ENCODE results near the gene TTLL8.

The TTLL8 gene

DNA sequence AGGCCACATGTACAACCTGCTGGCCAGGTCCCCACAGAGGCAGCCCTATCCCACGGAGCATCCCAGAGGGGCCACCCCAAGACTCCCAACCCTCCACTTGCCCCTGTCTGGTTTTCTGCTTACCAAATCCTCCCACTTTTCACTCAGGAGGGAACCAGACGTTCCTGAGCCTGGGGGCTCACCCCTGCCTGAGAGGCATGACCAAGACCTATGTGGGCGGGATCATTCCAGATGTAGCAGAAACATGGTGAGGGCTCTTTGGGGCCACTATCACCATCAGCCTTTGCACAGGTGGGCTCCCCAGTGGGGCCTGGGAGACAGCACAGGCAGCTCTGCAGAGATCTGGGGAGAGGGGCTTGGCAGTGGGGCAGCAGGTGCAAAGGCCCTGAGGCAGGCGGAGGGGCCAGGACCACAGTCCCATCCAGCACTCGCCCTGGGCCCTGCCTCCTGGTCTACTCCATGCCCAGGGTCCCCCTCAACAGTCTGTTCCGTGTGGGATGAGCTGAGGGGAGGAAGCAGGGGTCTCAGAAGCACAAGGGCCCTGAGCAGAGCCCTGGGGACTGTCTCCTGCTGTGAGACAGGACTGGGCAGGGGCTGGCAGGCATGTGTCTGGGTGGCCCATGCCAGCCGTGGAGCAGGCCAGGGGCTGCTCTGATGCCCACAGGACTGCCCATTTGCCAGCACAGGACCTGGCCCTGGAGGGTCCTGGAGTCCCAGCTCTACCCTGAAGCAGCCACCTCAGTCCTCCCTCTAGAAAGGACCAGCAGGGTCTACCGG, 88.2 kb downstream of the TTLL8 start:
- no peak overlapping the region for H3K4me3 ChIP-seq (ENCODE audit: low read depth, low read length)
- no peak for TF ChIP-seq ZNF776 (tag by site-specific recombination; IDR thresholded peaks at IDR 0.05; ENCODE audit: borderline replicate concordance)
- peak; percentile 54 for TF ChIP-seq EGR2 (tag by site-specific recombination; IDR thresholded peaks at IDR 0.05; ENCODE audit: low read depth)
- peak; percentile 100 for TF ChIP-seq ZNF623 (tag by site-specific recombination; IDR thresholded peaks at IDR 0.05)
- peak; percentile 69 for TF ChIP-seq ZFHX2 (tag by site-specific recombination; conservative IDR thresholded peaks at IDR 0.05)
- TF ChIP-seq ZNF660 (tag by site-specific recombination; IDR thresholded peaks at IDR 0.05) = no peak
- peak; percentile 39; the same call in 1 of the 2 replicates for TF ChIP-seq GLIS2 (tag by site-specific recombination; IDR thresholded peaks at IDR 0.05)
- peaks cover 3% of the 10 kb centered on the region; the same call in 1 of the 2 replicates for H3K4me1 ChIP-seq (ENCODE audit: control insufficient read depth, insufficient read depth, low read length)
- peaks cover 0 to 7% of the 10 kb centered on the region in 2 experiments; a peak in 1 of 3 replicates for H3K36me3 ChIP-seq (ENCODE audit: control insufficient read depth in 2 of 2, insufficient read depth in 1 of 2, low read length in 2 of 2)
- peak overlapping the region; percentile 61; the same call in 1 of the 2 replicates for H3K27ac ChIP-seq (ENCODE audit: extremely low read depth, low read depth, low read length)
- H3K9me3 ChIP-seq (ENCODE audit: control insufficient read depth, insufficient read depth, low read depth, low read length) = no peaks in the 10 kb centered on the region
- ChIA-PET CTCF (interaction anchor here (0.6 to 1.3 kb wide), 2 partner anchors 39 to 274 kb away, joined by 3 to 4 read pairs; no protein-coding TSS in a partner anchor), POLR2A (interaction anchor here (1.0 to 1.9 kb wide), 3 partner anchors 8 to 60 kb away, joined by 4 to 26 read pairs (median 5); partner anchors contain the start of gene PIM3)

DNA sequence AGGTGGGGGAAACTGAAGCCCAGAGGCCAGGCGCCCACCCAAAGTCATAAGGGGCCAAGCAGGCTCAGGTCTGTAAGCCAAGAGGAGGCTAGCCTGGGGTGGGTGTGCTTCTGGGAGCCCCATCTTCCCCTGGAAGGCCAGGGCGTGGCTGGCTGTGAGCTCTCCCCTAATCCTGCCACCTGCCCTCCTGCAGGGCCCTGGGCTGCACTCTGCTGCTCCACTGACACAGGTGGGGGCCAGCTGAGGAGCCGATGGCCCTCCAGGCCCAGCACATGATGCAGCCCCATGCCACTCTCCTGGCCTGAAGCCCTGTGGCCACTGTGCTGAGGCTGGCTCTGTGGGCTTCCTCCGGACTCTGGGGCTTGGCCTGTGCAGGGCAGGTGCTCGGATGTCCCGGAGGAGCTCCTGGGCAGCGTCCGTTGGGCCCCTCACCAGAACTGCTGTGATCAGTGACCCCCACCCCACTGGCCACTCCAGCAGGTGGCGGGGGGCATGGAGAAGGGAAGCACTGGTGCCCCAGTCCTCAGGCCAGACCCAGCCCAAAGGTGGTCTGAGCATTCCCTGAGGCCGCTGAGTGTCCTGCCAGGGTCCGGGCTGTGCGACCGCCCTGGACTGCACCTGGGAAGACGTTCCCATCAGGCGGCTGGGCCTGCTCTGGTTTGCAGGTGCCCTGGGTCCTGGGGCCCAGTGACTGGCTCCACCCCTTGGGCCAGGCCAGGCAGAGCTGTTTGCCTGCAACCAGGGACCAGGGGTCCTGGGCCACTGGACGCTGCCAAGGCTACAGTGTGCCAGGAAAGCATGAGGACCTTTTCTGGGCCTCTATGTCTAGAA, 89.1 kb downstream of the TTLL8 start:
- Histone ChIP-seq H3K9me3 (ENCODE audit: control insufficient read depth, insufficient read depth, low read depth, low read length) (no peaks in the 10 kb centered on the region), H3K4me1 (ENCODE audit: control insufficient read depth, insufficient read depth, low read length) (peaks cover 3% of the 10 kb centered on the region; the same call in 1 of the 2 replicates), H3K36me3 (ENCODE audit: control insufficient read depth in 2 of 2, insufficient read depth in 1 of 2, low read length in 2 of 2) (peaks cover under 1 to 16% of the 10 kb centered on the region in 2 experiments; a peak in 1 of 3 replicates), H3K27ac (ENCODE audit: extremely low read depth, low read depth, low read length) (no peak overlapping the region), H3K4me3 (ENCODE audit: low read depth, low read length) (no peak overlapping the region)
- peak; percentile 31; the same call in 1 of the 2 replicates for TF ChIP-seq SCRT2 (tag by site-specific recombination; IDR thresholded peaks at IDR 0.05)
- TF ChIP-seq, protein P1, sequence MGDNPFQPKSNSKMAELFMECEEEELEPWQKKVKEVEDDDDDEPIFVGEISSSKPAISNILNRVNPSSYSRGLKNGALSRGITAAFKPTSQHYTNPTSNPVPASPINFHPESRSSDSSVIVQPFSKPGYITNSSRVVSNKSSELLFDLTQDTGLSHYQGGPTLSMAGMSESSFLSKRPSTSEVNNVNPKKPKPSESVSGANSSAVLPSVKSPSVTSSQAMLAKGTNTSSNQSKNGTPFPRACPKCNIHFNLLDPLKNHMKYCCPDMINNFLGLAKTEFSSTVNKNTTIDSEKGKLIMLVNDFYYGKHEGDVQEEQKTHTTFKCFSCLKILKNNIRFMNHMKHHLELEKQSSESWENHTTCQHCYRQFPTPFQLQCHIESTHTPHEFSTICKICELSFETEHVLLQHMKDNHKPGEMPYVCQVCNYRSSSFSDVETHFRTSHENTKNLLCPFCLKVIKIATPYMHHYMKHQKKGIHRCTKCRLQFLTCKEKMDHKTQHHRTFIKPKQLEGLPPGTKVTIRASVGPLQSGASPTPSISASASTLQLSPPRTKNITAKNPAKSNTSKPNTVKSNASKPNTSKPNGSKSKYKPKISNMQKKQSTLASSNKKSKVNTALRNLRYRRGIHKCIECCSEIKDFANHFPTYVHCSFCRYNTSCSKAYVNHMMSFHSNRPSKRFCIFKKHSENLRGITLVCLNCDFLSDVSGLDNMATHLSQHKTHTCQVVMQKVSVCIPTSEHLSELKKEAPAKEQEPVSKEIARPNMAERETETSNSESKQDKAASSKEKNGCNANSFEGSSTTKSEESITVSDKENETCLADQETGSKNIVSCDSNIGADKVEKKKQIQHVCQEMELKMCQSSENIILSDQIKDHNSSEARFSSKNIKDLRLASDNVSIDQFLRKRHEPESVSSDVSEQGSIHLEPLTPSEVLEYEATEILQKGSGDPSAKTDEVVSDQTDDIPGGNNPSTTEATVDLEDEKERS (tag by site-specific recombination; IDR thresholded peaks at IDR 0.05) = no peak
- TF ChIP-seq BCL11A (tag by site-specific recombination; IDR thresholded peaks at IDR 0.05; ENCODE audit: low read depth) = peak; percentile 16; the same call in 1 of the 2 replicates
- TF ChIP-seq ZNF391 (tag by site-specific recombination; IDR thresholded peaks at IDR 0.05; ENCODE audit: borderline replicate concordance, low read depth) = no peak
- peak; percentile 60 for TF ChIP-seq GLIS1 (tag by site-specific recombination; IDR thresholded peaks at IDR 0.05)
- TF ChIP-seq ZNF561 (tag by site-specific recombination; IDR thresholded peaks at IDR 0.05; ENCODE audit: borderline replicate concordance) = no peak
- TF ChIP-seq, protein P2, sequence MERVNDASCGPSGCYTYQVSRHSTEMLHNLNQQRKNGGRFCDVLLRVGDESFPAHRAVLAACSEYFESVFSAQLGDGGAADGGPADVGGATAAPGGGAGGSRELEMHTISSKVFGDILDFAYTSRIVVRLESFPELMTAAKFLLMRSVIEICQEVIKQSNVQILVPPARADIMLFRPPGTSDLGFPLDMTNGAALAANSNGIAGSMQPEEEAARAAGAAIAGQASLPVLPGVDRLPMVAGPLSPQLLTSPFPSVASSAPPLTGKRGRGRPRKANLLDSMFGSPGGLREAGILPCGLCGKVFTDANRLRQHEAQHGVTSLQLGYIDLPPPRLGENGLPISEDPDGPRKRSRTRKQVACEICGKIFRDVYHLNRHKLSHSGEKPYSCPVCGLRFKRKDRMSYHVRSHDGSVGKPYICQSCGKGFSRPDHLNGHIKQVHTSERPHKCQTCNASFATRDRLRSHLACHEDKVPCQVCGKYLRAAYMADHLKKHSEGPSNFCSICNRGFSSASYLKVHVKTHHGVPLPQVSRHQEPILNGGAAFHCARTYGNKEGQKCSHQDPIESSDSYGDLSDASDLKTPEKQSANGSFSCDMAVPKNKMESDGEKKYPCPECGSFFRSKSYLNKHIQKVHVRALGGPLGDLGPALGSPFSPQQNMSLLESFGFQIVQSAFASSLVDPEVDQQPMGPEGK (tag by site-specific recombination; IDR thresholded peaks at IDR 0.05) = 0 out of 2 replicates have a peak, but pooled peaks have one; percentile 15
- TF ChIP-seq, protein P3, sequence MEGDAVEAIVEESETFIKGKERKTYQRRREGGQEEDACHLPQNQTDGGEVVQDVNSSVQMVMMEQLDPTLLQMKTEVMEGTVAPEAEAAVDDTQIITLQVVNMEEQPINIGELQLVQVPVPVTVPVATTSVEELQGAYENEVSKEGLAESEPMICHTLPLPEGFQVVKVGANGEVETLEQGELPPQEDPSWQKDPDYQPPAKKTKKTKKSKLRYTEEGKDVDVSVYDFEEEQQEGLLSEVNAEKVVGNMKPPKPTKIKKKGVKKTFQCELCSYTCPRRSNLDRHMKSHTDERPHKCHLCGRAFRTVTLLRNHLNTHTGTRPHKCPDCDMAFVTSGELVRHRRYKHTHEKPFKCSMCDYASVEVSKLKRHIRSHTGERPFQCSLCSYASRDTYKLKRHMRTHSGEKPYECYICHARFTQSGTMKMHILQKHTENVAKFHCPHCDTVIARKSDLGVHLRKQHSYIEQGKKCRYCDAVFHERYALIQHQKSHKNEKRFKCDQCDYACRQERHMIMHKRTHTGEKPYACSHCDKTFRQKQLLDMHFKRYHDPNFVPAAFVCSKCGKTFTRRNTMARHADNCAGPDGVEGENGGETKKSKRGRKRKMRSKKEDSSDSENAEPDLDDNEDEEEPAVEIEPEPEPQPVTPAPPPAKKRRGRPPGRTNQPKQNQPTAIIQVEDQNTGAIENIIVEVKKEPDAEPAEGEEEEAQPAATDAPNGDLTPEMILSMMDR (tag by site-specific recombination; IDR thresholded peaks at IDR 0.05) = no peak
- TF ChIP-seq, protein P4, sequence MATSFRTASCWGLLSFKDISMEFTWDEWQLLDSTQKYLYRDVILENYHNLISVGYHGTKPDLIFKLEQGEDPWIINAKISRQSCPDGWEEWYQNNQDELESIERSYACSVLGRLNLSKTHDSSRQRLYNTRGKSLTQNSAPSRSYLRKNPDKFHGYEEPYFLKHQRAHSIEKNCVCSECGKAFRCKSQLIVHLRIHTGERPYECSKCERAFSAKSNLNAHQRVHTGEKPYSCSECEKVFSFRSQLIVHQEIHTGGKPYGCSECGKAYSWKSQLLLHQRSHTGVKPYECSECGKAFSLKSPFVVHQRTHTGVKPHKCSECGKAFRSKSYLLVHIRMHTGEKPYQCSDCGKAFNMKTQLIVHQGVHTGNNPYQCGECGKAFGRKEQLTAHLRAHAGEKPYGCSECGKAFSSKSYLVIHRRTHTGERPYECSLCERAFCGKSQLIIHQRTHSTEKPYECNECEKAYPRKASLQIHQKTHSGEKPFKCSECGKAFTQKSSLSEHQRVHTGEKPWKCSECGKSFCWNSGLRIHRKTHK (tag by site-specific recombination; IDR thresholded peaks at IDR 0.05) = no peak
- no peak for TF ChIP-seq ZNF747 (tag by site-specific recombination; IDR thresholded peaks at IDR 0.05)
- TF ChIP-seq, protein P5, sequence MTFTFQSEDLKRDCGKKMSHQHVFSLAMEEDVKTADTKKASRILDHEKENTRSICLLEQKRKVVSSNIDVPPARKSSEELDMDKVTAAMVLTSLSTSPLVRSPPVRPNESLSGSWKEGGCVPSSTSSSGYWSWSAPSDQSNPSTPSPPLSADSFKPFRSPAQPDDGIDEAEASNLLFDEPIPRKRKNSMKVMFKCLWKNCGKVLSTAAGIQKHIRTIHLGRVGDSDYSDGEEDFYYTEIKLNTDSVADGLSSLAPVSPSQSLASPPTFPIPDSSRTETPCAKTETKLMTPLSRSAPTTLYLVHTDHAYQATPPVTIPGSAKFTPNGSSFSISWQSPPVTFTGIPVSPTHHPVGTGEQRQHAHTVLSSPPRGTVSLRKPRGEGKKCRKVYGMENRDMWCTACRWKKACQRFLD (tag by site-specific recombination; IDR thresholded peaks at IDR 0.05) = no peak
- CTCF ChIA-PET = interaction anchor here (0.5 to 2.8 kb wide), 4 partner anchors 38 to 184 kb away, joined by 3 to 7 read pairs (median 4); no protein-coding TSS in a partner anchor
- POLR2A ChIA-PET = interaction anchor here (1.4 kb wide), 1 partner anchor 9 kb away, joined by 4 read pairs; the partner anchor contains the start of gene PIM3

Measured in HEK293 (cell line).